Activated CD4-positive, alpha-beta memory T cell treated with anti-CD3 and anti-CD28 coated beads for 36 hours (primary cell): ENCODE data around the gene AP1AR. TPM values are rescaled to one million over a fixed set of nuclear protein-coding genes. Genes with fewer than 3 reads are reported as not detected.

Experiments
- CTCF ChIA-PET: fragments of 350-600 bp; sonication (Branson Sonifier 250); formaldehyde crosslinking; loops from one replicate; lab custom pipeline; 2021; ENCODE audit warnings: antibody characterized with exemption, inconsistent platforms; lab: Charles Lee
- POLR2A ChIA-PET: fragments of 350-600 bp; sonication (Branson Sonifier 250); formaldehyde crosslinking; loops from one replicate; lab custom pipeline; 2021; ENCODE audit warnings: antibody characterized with exemption; lab: Charles Lee
- DNase-seq: peaks from one replicate; pipeline ENCODE4 v3.0.0-alpha.2; 2020
- H3K27ac Mint-ChIP-seq: one replicate; pipeline ENCODE4 v1.8.0; 2021; ENCODE audit warnings: mixed read lengths
- H3K27me3 Mint-ChIP-seq: one replicate; pipeline ENCODE4 v1.8.0; 2021; ENCODE audit warnings: mixed read lengths
- H3K36me3 Mint-ChIP-seq: one replicate; pipeline ENCODE4 v1.8.0; 2021; ENCODE audit warnings: mixed read lengths
- H3K4me1 Mint-ChIP-seq: one replicate; pipeline ENCODE4 v1.8.0; 2021; ENCODE audit warnings: low read depth, mixed read lengths
- H3K4me3 Mint-ChIP-seq: one replicate; pipeline ENCODE4 v1.8.0; 2021; ENCODE audit warnings: mild to moderate bottlenecking, mixed read lengths
- H3K9me3 Mint-ChIP-seq: one replicate; pipeline ENCODE4 v1.8.0; 2021; ENCODE audit warnings: mixed read lengths
- intact Hi-C: fragments of 100-400 bp; cut with micrococcal nuclease; formaldehyde crosslinking; loops from one replicate; pipeline ENCODE4 v1.15.1; 2023
- total RNA-seq, 2 experiments: library from RNA; stranded (reverse); gene quantifications; one replicate each; pipeline ENCODE4 v1.2.3, GENCODE V29; 2021

The AP1AR gene
- total RNA-seq, 2 experiments from 2014 or later, result 15.4 to 19.1 TPM

GRCh38 chr4:112270051-112270450 is 38.5 kb downstream of the AP1AR start:
- H3K4me3 Mint-ChIP-seq, result no peak overlapping the region
- H3K27ac Mint-ChIP-seq, result peak overlapping the region; percentile 77
- intact Hi-C loops, result loop anchor here (1.0 to 5.0 kb wide), 3 partner anchors 39 to 367 kb away; partner anchors contain the start of genes AP1AR, FAM241A, LARP7 and ZGRF1
- ChIA-PET POLR2A (no interaction called here), CTCF (no interaction called here)
- no peaks in the 10 kb centered on the region for H3K27me3 Mint-ChIP-seq
- DNase-seq, result no peak
- peaks cover 5% of the 10 kb centered on the region for H3K36me3 Mint-ChIP-seq
- H3K9me3 Mint-ChIP-seq, result no peaks in the 10 kb centered on the region
- H3K4me1 Mint-ChIP-seq, result peaks cover 54% of the 10 kb centered on the region

- intact Hi-C loops, result loop anchor here (1.0 to 5.0 kb wide), 3 partner anchors 40 to 366 kb away; partner anchors contain the start of genes AP1AR, FAM241A, LARP7 and ZGRF1
- Mint-ChIP-seq H3K27me3 (no peaks in the 10 kb centered on the region), H3K4me3 (no peak overlapping the region), H3K4me1 (peaks cover 60% of the 10 kb centered on the region), H3K27ac (peak overlapping the region; percentile 77), H3K36me3 (peaks cover 8% of the 10 kb centered on the region), H3K9me3 (no peaks in the 10 kb centered on the region)
- ChIA-PET POLR2A (interaction anchor here (1.7 kb wide), 1 partner anchor 15 kb away, joined by 12 read pairs; the partner anchor contains the start of gene TIFA), CTCF (interaction anchor here (1.5 to 2.1 kb wide), 3 partner anchors 10 to 171 kb away, joined by 8 to 9 read pairs (median 8); no protein-coding TSS in a partner anchor)
- no peak for DNase-seq
Observed at GRCh38 chr4:112270640-112271421, 39.2 kb downstream of the AP1AR start.

DNA sequence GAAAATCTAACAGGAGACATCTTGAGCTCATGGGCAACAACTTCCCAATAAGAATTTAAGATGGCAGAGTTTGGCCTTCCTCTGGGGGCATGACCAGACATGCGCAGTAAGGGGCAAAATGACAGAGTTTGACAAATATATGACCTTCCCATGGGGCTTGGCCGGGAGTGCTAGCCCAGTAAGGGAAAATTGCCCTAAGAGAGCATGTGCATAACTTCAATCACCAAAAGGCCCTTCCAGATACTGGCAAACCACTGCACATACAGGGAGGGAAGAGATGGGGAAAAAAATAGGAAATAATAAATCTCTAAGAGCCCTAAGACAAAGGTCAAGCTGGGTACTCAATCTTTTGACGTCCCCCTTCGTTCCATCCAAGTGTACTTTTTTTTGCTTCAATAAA is 40.7 kb downstream of the AP1AR start:
- intact Hi-C loops, result loop anchor here (5.0 kb wide), 2 partner anchors 125 to 365 kb away; partner anchors contain the start of genes FAM241A, LARP7 and ZGRF1
- DNase-seq, result no peak
- no peaks in the 10 kb centered on the region for H3K27me3 Mint-ChIP-seq
- ChIA-PET CTCF (interaction anchor here (1.5 to 2.1 kb wide), 3 partner anchors 8 to 172 kb away, joined by 8 to 9 read pairs (median 8); no protein-coding TSS in a partner anchor), POLR2A (interaction anchor here (1.7 kb wide), 1 partner anchor 14 kb away, joined by 12 read pairs; the partner anchor contains the start of gene TIFA)
- H3K27ac Mint-ChIP-seq, result peak overlapping the region; percentile 77
- H3K9me3 Mint-ChIP-seq, result no peaks in the 10 kb centered on the region
- H3K4me3 Mint-ChIP-seq, result no peak overlapping the region
- peaks cover 64% of the 10 kb centered on the region for H3K4me1 Mint-ChIP-seq
- H3K36me3 Mint-ChIP-seq, result peaks cover 16% of the 10 kb centered on the region

DNA sequence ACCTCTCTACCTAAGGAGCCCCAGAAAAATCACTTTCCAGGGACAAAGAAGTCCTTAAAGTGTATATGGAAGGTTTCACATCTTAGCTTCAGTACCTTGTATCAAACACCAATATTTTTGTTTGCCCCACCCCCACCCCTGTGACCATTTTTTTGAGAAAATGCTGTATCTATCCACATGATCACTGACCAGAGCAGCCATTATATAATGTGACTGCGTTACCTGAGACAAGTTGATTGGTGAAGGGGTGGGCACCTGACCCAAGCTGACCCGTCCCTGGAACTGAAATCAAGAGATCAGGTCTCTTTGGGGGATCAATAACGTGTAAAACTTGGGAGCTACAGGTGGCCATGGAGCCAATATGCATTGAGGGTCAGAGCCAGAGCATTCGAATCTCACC is 43.4 kb downstream of the AP1AR start:
- H3K27ac Mint-ChIP-seq, result peak overlapping the region; percentile 90
- H3K9me3 Mint-ChIP-seq, result no peaks in the 10 kb centered on the region
- POLR2A ChIA-PET, result interaction anchor here (3.3 kb wide), 1 partner anchor 10 kb away, joined by 53 read pairs; the partner anchor contains the start of gene TIFA
- H3K4me3 Mint-ChIP-seq, result no peak overlapping the region
- CTCF ChIA-PET, result no interaction called here
- DNase-seq, result no peak
- peaks cover 28% of the 10 kb centered on the region for H3K36me3 Mint-ChIP-seq
- intact Hi-C loops, result loop anchor here (1.0 to 5.0 kb wide), 4 partner anchors 9 to 362 kb away; partner anchors contain the start of genes FAM241A, LARP7 and ZGRF1
- peaks cover 79% of the 10 kb centered on the region for H3K4me1 Mint-ChIP-seq
- H3K27me3 Mint-ChIP-seq, result no peaks in the 10 kb centered on the region

DNA sequence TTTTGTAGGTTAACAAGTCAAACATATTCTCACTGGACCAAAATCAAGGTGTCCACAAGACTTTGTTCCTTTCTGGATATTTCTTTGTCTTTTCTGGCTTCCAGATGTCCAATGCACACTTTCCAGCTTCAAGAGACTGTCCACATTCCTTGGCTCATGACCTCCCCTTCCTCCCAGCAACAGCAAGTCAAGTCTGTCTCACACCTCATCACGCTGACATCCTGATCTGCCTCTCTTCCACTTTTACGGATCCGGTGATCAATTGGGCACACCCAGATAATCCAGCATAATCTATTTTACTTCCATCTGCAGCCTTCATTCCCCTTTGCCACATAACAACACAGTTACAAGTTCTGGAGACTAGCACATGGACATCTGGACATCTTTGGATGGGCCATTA is 44.5 kb downstream of the AP1AR start:
- intact Hi-C loops, result no loop called here
- peaks cover 32% of the 10 kb centered on the region for H3K36me3 Mint-ChIP-seq
- no peak for DNase-seq
- H3K4me1 Mint-ChIP-seq, result peaks cover 79% of the 10 kb centered on the region
- ChIA-PET CTCF (no interaction called here), POLR2A (interaction anchor here (3.3 kb wide), 1 partner anchor 9 kb away, joined by 53 read pairs; the partner anchor contains the start of gene TIFA)
- H3K9me3 Mint-ChIP-seq, result no peaks in the 10 kb centered on the region
- peak overlapping the region; percentile 48 for H3K27ac Mint-ChIP-seq
- no peak overlapping the region for H3K4me3 Mint-ChIP-seq
- H3K27me3 Mint-ChIP-seq, result no peaks in the 10 kb centered on the region

- POLR2A ChIA-PET, result no interaction called here
- intact Hi-C loops, result no loop called here
- CTCF ChIA-PET, result no interaction called here
- H3K36me3 Mint-ChIP-seq, result peaks cover 43% of the 10 kb centered on the region
- no peaks in the 10 kb centered on the region for H3K27me3 Mint-ChIP-seq
- H3K4me3 Mint-ChIP-seq, result no peak overlapping the region
- peaks cover 3% of the 10 kb centered on the region for H3K9me3 Mint-ChIP-seq
- DNase-seq, result no peak
- peaks cover 79% of the 10 kb centered on the region for H3K4me1 Mint-ChIP-seq
- peak overlapping the region; percentile 31 for H3K27ac Mint-ChIP-seq
Observed at GRCh38 chr4:112277220-112277619, 45.6 kb downstream of the AP1AR start.

DNA sequence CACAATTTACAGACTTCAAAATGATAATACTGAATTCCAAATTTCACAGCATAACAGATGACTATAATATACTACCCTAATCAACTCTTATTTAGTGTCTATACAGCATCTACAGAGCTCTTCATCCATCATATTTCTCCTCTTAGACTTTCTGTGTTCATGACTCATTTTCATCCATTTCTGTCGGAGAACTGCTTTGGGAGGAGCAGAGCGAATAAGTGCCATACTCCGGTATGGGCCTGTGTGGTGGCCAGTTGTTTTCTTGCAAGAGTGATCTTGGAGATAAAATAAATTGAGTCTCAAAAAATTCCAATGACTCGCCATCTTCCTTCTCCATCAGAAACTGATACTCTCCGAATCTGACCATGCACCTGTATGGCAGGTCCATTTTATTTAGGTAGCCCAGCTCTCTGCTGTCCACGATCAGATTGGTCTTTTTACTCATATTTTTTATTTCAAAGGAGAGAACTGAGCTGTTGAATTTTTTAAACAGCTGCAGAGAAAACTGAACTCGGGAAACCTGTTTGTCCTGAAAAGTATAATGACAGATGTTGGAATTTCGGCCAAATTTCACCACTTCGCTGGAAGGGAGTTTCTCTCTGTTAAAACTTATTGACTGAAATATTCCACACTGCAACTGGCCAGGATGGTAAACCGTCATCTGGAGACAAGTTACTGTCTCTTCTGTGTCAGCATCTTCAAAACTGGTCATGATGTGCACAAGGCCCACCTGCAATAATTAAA is 46.3 kb downstream of the AP1AR start:
- H3K27ac Mint-ChIP-seq, result no peak overlapping the region
- H3K4me1 Mint-ChIP-seq, result peaks cover 81% of the 10 kb centered on the region
- H3K36me3 Mint-ChIP-seq, result peaks cover 50% of the 10 kb centered on the region
- H3K4me3 Mint-ChIP-seq, result no peak overlapping the region
- peaks cover 5% of the 10 kb centered on the region for H3K9me3 Mint-ChIP-seq
- intact Hi-C loops, result no loop called here
- H3K27me3 Mint-ChIP-seq, result no peaks in the 10 kb centered on the region
- ChIA-PET CTCF (interaction anchor here (0.7 to 0.9 kb wide), 2 partner anchors 42 to 44 kb away, joined by 3 to 4 read pairs; no protein-coding TSS in a partner anchor), POLR2A (interaction anchor here (0.9 kb wide), 1 partner anchor 10 kb away, joined by 4 read pairs; no protein-coding TSS in a partner anchor)
- no peak for DNase-seq

- peaks cover 5% of the 10 kb centered on the region for H3K9me3 Mint-ChIP-seq
- CTCF ChIA-PET, result interaction anchor here (0.6 to 1.0 kb wide), 2 partner anchors 45 to 176 kb away, joined by 3 read pairs; no protein-coding TSS in a partner anchor
- peaks cover 78% of the 10 kb centered on the region for H3K4me1 Mint-ChIP-seq
Observed at GRCh38 chr4:112279025-112279881, 47.7 kb downstream of the AP1AR start.

DNA sequence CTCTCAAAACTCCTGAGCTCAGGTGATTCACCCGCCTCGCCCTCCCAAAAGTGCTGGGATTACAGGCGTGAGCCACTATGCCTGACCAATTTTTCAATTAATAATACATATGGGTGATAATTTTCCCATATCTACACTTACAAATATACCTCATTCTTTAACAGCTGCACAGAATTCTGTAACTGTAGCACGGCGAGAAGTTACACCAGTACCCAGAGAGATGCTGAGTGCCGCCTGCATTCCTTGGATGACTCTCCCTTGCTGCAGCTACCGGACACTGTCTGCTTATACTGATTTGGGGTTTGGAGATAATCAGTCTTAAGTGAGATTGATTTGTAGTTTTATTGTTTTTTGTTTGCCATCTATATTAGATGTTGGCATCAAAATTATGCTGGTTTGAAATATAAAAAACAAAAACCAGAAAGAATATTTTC is 48.3 kb downstream of the AP1AR start:
- DNase-seq, result no peak
- CTCF ChIA-PET, result interaction anchor here (0.6 to 1.3 kb wide), 3 partner anchors 8 to 177 kb away, joined by 3 to 8 read pairs (median 3); no protein-coding TSS in a partner anchor
- peaks cover 65% of the 10 kb centered on the region for H3K36me3 Mint-ChIP-seq
- H3K27me3 Mint-ChIP-seq, result no peaks in the 10 kb centered on the region
- intact Hi-C loops, result loop anchor here (10.0 kb wide), 1 partner anchor 1485 kb away; the partner anchor contains the start of gene CAMK2D
- POLR2A ChIA-PET, result no interaction called here
- H3K4me3 Mint-ChIP-seq, result peak overlapping the region; percentile 34
- H3K27ac Mint-ChIP-seq, result peak overlapping the region; percentile 31
- peaks cover 5% of the 10 kb centered on the region for H3K9me3 Mint-ChIP-seq
- peaks cover 74% of the 10 kb centered on the region for H3K4me1 Mint-ChIP-seq

More at GRCh38 chr4:112279025-112279881, 47.7 kb downstream of the AP1AR start:
- no peak for DNase-seq
- Mint-ChIP-seq H3K27me3 (no peaks in the 10 kb centered on the region), H3K4me3 (peak overlapping the region; percentile 24), H3K36me3 (peaks cover 59% of the 10 kb centered on the region), H3K27ac (peak overlapping the region; percentile 65)
- intact Hi-C loops, result no loop called here
- POLR2A ChIA-PET, result no interaction called here

GRCh38 chr4:112280386-112281056 is 48.9 kb downstream of the AP1AR start:
- Mint-ChIP-seq H3K4me3 (peak overlapping the region; percentile 34), H3K27ac (peak overlapping the region; percentile 31), H3K9me3 (peaks cover 5% of the 10 kb centered on the region), H3K4me1 (peaks cover 70% of the 10 kb centered on the region), H3K36me3 (peaks cover 64% of the 10 kb centered on the region), H3K27me3 (no peaks in the 10 kb centered on the region)
- DNase-seq, result no peak
- CTCF ChIA-PET, result interaction anchor here (1.0 to 1.6 kb wide), 4 partner anchors 9 to 46 kb away, joined by 3 to 8 read pairs (median 4); no protein-coding TSS in a partner anchor
- intact Hi-C loops, result loop anchor here (10.0 kb wide), 1 partner anchor 1484 kb away; the partner anchor contains the start of gene CAMK2D
- POLR2A ChIA-PET, result no interaction called here
